GM19043 (cell line): Measurements from ENCODE around the gene SLC7A6OS.

ENCODE experiments used
- ATAC-seq: cut with Tn5 transposase; IDR thresholded peaks from one replicate; pipeline ENCODE4 v1.9.1; 2021; ENCODE audit warnings: low read depth; ENCODE audit not compliant: unreplicated experiment

The SLC7A6OS gene

GRCh38 chr16:68310774-68311511 lies at the start of gene SLC7A6OS, which contains the start of gene PRMT7:
Gene SLC7A6OS (minus strand): TSS chr16:68310946. CDS start chr16:68310926, 20 bp downstream.
Gene PRMT7 (plus strand): TSS chr16:68311019. CDS start chr16:68315980, 4,961 bp downstream.
- peak; percentile 96 for ATAC-seq

GRCh38 chr16:68359398-68360191 lies 48.8 kb upstream of the SLC7A6OS start:
- no peak for ATAC-seq

GRCh38 chr16:68358951-68359350 lies 48.2 kb upstream of the SLC7A6OS start:
- no peak for ATAC-seq

GRCh38 chr16:68357923-68358322 lies 47.2 kb upstream of the SLC7A6OS start:
- ATAC-seq, result no peak

GRCh38 chr16:68357521-68357922 lies 46.8 kb upstream of the SLC7A6OS start:
- no peak for ATAC-seq

GRCh38 chr16:68356919-68357286 lies 46.2 kb upstream of the SLC7A6OS start:
- ATAC-seq, result no peak

GRCh38 chr16:68356249-68356918 lies 45.6 kb upstream of the SLC7A6OS start:
- ATAC-seq, result peak; percentile 82

- peak; percentile 14 for ATAC-seq
These were observed 44.9 kb upstream of the SLC7A6OS start for GRCh38 chr16:68355447-68356248.

GRCh38 chr16:68354816-68355215 lies 44.1 kb upstream of the SLC7A6OS start:
- ATAC-seq, result no peak

- ATAC-seq, result no peak
These were observed 42.6 kb upstream of the SLC7A6OS start for GRCh38 chr16:68353366-68353765.

- no peak for ATAC-seq
These were observed 41.3 kb upstream of the SLC7A6OS start for GRCh38 chr16:68351991-68352431.

- no peak for ATAC-seq
These were observed 40.7 kb upstream of the SLC7A6OS start for GRCh38 chr16:68351463-68351862.

GRCh38 chr16:68350813-68351350 lies 40.1 kb upstream of the SLC7A6OS start:
- no peak for ATAC-seq

- ATAC-seq, result no peak
These were observed 39.2 kb upstream of the SLC7A6OS start for GRCh38 chr16:68349838-68350410.

- ATAC-seq, result no peak
These were observed 38.1 kb upstream of the SLC7A6OS start for GRCh38 chr16:68348639-68349445.

GRCh38 chr16:68347605-68348004 lies 36.9 kb upstream of the SLC7A6OS start:
- no peak for ATAC-seq

- ATAC-seq, result no peak
These were observed 36.2 kb upstream of the SLC7A6OS start for GRCh38 chr16:68346892-68347480.

GRCh38 chr16:68345958-68346635 lies 35.4 kb upstream of the SLC7A6OS start:
- ATAC-seq, result no peak
